Muscle of leg (tissue), 11 donors: ENCODE results near the gene ACOX3. TPM values are rescaled to one million over a fixed set of nuclear protein-coding genes. Genes with fewer than 3 reads are reported as not detected.
A peak's percentile ranks its signal among the peaks of the same experiment; 100 is the strongest.

Source experiments
- DNase-seq: peaks from one replicate; pipeline ENCODE4 v3.0.0; 2013
- H3K27ac ChIP-seq: one replicate; pipeline ENCODE4 v1.5.1; 2013; ENCODE audit warnings: mild to moderate bottlenecking, low read length, control low read depth
- H3K27me3 ChIP-seq: one replicate; pipeline ENCODE4 v1.6.1; 2013; ENCODE audit warnings: low read length; ENCODE audit not compliant: control insufficient read depth, insufficient read depth
- H3K36me3 ChIP-seq: one replicate; pipeline ENCODE4 v1.6.1; 2013; ENCODE audit warnings: low read length; ENCODE audit not compliant: control insufficient read depth, insufficient read depth
- H3K4me1 ChIP-seq: one replicate; pipeline ENCODE4 v1.6.1; 2013; ENCODE audit warnings: low read length; ENCODE audit not compliant: control insufficient read depth, insufficient read depth
- H3K4me3 ChIP-seq: one replicate; pipeline ENCODE4 v1.5.1; 2013; ENCODE audit warnings: low read length, control low read depth
- H3K9me3 ChIP-seq: replicated peaks from 2 replicates; pipeline ENCODE4 v1.6.1; 2013; ENCODE audit warnings: low read depth, low read length; ENCODE audit not compliant: control insufficient read depth
- WGBS: methylation state at CpG from one replicate; pipeline ENCODE4 v1.1.5; 2013; ENCODE audit warnings: missing lambda C conversion rate; ENCODE audit not compliant: insufficient coverage; 5-methylcytosine and 5-hydroxymethylcytosine counted together
- polyA plus RNA-seq, 8 donors: library from polyadenylated mRNA; unstranded; fragments of 120-200 nt; gene quantifications; one replicate each; pipeline versions ENCODE4 v1.2.1 to v1.2.3, GENCODE V29; 2013; ENCODE audit warnings: inconsistent platforms in 1 of 8, low replicate concordance in 1 of 8; ENCODE audit not compliant: insufficient read length in 8 of 8, insufficient read depth in 1 of 8
- total RNA-seq: library from RNA; stranded (reverse); fragments of 120-200 nt; gene quantifications from one replicate; pipeline ENCODE4 v1.2.4, GENCODE V29; 2013

ACOX3 gene
- total and polyA plus RNA-seq, 9 donors: 10.1 to 20.3 (median 15.8) TPM

DNA sequence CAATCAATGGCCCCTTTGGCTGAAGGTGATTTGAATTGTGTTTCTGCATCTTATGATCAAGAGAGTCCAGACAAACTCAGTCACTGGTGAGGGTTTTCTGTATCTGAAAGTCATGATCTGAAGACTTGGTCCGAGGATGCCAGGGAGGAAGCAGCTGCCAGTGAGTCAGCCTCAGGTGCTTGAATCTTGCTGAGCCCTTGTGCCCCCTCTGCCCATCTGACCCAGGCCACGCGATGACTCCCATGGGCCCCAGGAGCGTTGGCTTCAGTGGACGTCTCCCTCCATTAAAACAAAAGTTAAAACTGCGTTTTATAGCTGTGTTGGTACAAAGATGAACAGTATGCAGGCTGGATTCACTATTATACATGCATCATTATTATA is 109.0 kb downstream of the ACOX3 start:
- Histone ChIP-seq H3K36me3 (no peaks in the 10 kb centered on the region), H3K4me1 (peaks cover 22% of the 10 kb centered on the region), H3K4me3 (no peak overlapping the region), H3K9me3 (peaks cover 5% of the 10 kb centered on the region), H3K27me3 (peaks cover 2% of the 10 kb centered on the region), H3K27ac (no peak overlapping the region)
- WGBS: 88% methylated on average over 1 of the region's 6 CpGs
- no peak for DNase-seq

DNA sequence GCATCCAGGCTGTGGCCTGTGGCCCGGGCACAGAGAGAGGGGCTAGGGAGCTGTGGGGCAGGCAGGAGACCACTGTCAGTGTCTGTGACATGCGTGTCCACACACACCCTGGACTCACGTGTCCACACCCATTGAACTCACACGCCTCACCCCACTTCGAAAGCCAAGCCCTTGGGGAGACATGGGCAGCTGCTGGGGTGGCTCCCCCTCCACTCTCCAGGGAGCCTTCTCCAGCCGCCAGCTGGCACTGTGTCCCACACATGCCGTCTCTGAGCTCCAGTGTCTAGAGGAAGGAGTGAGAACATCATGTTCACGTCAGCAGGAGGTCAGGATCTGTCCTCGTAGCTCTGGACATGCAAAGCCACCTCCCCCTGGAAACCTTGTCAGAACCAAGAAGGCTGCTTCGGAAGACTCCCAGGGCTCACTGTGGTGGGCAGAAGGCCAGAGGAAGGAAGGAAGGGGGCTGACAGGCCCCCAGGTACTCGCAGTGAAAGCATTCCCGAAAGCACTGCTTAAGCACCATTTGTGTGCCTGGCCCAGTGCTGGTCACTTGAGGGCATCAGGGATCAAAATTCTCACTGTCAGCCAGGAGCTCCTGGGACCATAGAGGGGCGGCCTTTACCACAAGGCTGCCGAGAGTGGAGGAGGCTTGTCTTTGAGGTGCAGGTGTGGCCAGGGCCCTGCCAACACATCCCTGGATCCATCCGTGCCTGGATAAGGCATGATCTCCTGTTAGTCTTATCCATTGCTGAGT is 109.5 kb downstream of the ACOX3 start:
- Histone ChIP-seq H3K4me1 (peaks cover 22% of the 10 kb centered on the region), H3K9me3 (peaks cover 5% of the 10 kb centered on the region), H3K36me3 (no peaks in the 10 kb centered on the region), H3K4me3 (no peak overlapping the region), H3K27me3 (peaks cover 2% of the 10 kb centered on the region), H3K27ac (no peak overlapping the region)
- 43% methylated on average over 13 of the region's 15 CpGs for WGBS
- DNase-seq: peak; percentile 61

DNA sequence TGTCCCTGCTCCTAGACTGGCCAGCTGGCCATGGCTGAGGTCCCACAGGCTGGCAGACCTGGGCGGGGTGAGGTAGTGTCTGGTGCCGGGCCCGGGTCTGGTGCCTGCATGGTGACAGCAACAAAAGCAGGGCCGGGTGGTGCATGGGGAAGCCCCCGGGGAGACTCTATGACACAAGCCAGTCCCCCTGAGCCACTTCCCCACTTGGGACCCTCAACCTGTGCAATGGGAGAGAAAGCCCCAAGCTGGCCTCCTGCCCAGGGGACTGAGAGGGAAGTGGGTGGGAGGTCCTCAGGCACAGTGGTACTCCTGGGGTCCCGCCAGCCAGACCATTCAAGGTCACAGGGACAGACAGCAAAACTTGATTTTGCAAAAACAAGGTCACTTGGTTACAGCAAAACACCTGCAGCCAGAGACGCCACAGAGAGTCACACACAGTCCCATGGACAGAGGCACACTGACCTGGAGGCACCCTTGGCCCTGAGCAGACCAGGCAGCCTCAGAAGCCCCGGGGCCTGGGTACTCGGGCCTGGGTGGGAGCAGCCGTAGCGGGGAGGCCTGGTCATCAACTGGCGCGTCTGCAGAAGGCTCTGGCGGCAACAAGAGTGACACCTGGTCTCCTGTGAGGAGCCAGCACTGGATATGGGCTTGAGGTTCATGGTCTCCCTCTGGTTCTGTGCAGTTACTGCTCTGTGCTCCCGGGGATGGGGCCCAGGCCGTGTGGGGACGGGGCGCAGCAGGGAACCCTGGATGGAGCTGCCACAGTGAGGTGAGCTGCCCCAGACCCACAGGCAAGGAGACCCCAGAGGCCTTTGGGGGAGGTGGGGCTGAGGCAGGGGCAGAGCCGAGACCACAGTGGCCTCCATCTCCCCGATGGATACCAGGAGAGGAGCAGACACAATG is 110.4 kb downstream of the ACOX3 start:
- Histone ChIP-seq H3K4me1 (peaks cover 22% of the 10 kb centered on the region), H3K9me3 (peaks cover 5% of the 10 kb centered on the region), H3K27ac (no peak overlapping the region), H3K4me3 (no peak overlapping the region), H3K27me3 (peaks cover 2% of the 10 kb centered on the region), H3K36me3 (no peaks in the 10 kb centered on the region)
- no peak for DNase-seq
- WGBS: 75% methylated on average over 16 of the region's 20 CpGs

- H3K36me3 ChIP-seq: no peaks in the 10 kb centered on the region
- DNase-seq: no peak
- H3K4me3 ChIP-seq: no peak overlapping the region
- H3K4me1 ChIP-seq: peaks cover 22% of the 10 kb centered on the region
- 50% methylated on average over 2 of the region's 6 CpGs for WGBS
- no peak overlapping the region for H3K27ac ChIP-seq
- peaks cover 5% of the 10 kb centered on the region for H3K9me3 ChIP-seq
- H3K27me3 ChIP-seq: peaks cover 2% of the 10 kb centered on the region
Measured at GRCh38 chr4:8329560-8329858, 111.0 kb downstream of the ACOX3 start.

DNA sequence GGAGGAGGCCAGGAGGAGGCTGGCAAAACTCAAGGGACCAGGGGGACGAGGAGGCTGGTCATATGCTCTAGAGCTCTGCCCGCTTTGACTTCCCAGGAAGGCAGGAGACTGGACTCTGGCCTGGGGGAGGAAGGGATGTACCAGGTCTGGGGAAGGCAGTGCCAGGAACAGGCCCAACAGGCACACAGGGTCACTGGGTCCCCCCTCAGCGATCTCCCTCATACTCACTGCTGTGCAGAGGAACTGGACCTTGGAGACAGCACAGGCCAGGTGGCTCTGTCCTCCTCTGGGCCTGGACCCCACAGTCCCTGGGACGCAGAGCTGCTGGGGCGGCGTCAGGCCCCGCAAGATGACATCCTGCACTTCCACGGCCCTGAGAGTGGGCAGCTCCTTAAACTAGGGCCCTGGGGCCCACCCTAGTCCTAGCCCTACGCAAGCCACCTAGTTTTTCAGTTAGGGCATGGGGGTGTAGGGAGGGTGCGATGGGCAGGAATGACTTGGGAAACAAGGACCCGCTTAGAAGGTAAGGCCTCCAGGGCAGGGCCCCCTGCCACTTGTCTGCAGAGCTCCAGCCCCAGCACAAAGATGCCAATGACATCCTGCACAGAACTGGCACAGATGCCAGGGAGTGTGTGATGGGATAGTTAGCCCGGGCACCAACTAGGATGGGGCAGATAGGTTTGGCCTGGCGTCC is 111.5 kb downstream of the ACOX3 start:
- H3K36me3 ChIP-seq: no peaks in the 10 kb centered on the region
- peaks cover 25% of the 10 kb centered on the region for H3K4me1 ChIP-seq
- peaks cover 2% of the 10 kb centered on the region for H3K27me3 ChIP-seq
- H3K4me3 ChIP-seq: no peak overlapping the region
- H3K27ac ChIP-seq: no peak overlapping the region
- WGBS: 77% methylated on average over 10 of the region's 13 CpGs
- DNase-seq: no peak
- H3K9me3 ChIP-seq: peaks cover 8% of the 10 kb centered on the region

DNA sequence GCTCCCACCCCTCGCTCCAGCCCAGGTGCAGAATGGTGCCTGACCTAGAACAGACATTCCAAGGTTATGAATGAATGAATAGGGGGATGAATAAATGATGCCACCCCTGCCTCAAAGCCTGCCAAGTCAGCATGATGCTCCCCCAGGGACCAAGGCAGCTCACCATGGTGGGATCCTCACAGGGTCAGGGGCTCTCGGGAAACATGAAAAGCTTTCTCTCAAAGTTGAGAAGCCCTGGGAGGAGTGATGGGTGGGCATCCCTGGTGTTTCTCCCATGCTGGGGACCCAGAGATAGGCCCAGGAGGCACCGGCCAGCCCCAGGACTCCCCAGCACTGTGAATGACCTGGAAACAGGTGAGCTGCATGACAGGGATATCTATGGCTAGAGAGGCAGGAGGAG is 112.1 kb downstream of the ACOX3 start:
- no peak overlapping the region for H3K27ac ChIP-seq
- H3K36me3 ChIP-seq: no peaks in the 10 kb centered on the region
- no peak for DNase-seq
- H3K4me3 ChIP-seq: no peak overlapping the region
- 81% methylated on average over 2 of the region's 3 CpGs for WGBS
- peaks cover 2% of the 10 kb centered on the region for H3K27me3 ChIP-seq
- peaks cover 14% of the 10 kb centered on the region for H3K9me3 ChIP-seq
- peaks cover 25% of the 10 kb centered on the region for H3K4me1 ChIP-seq

DNA sequence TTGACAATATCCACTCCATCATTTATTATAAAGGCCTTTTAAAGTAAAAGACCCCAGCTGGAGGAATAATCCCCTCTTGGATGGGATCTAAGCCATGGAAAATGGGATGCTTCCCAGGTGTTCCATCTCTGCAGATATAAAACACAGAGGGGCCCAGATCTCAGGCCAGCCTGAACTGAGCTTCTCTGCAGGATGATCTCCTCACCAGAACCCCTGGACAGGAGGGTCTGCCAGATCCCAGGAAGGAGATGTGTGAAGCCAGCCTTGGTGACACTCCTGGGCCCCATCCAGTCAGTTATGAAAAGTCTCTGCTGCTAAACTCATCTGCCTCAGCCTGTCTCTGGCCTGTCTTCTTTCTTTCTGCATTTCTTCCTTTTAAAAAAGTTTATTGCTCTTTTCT is 114.3 kb downstream of the ACOX3 start:
- H3K36me3 ChIP-seq: no peaks in the 10 kb centered on the region
- H3K4me1 ChIP-seq: peaks cover 20% of the 10 kb centered on the region
- H3K27ac ChIP-seq: no peak overlapping the region
- peaks cover 14% of the 10 kb centered on the region for H3K9me3 ChIP-seq
- H3K27me3 ChIP-seq: peaks cover 2% of the 10 kb centered on the region
- peak; percentile 92 for DNase-seq
- no peak overlapping the region for H3K4me3 ChIP-seq

DNA sequence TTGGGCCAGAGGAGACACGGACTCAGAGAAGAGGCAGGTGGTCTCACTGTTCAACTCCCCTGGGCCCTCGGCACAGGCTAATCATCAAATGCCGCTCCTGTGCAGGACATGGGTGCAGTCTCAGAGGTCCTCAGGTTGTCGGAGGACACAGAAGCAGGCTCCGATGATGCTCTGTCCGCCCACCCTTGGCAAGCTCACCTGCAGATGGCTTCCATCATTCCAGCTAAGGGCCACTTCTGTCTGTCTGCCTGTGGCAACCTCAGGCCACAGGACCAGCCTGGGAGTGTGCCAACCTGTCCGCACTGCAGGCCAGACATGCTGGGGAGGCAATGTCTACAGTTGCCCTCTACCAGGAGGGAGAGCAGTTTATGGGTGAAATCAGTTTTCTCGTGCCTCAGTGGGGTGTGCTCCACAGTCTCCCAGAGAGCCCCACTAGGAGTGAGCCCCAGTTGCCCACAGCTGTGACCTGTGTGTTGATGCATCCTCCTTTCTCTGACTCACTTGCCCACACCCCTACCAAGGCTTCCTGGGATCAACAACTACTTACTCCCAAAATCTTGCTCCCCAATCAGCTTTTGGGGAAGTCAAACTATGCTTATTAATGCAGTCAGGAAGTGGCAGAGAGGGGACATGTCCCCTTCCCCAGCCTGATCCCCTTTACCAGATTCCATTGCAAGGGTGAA is 115.1 kb downstream of the ACOX3 start:
- H3K27me3 ChIP-seq: peaks cover 2% of the 10 kb centered on the region
- no peak for DNase-seq
- peak overlapping the region; percentile 53 for H3K27ac ChIP-seq
- no peak overlapping the region for H3K4me3 ChIP-seq
- peaks cover 14% of the 10 kb centered on the region for H3K9me3 ChIP-seq
- WGBS: 78% methylated on average over 7 of the region's 8 CpGs
- peaks cover 14% of the 10 kb centered on the region for H3K4me1 ChIP-seq
- H3K36me3 ChIP-seq: no peaks in the 10 kb centered on the region

- Histone ChIP-seq H3K4me3 (no peak overlapping the region), H3K36me3 (no peaks in the 10 kb centered on the region), H3K9me3 (peaks cover 14% of the 10 kb centered on the region), H3K27me3 (peaks cover 2% of the 10 kb centered on the region), H3K4me1 (peaks cover 14% of the 10 kb centered on the region), H3K27ac (no peak overlapping the region)
- WGBS: 72% methylated on average over 6 of the region's 6 CpGs
- DNase-seq: peak; percentile 65
Measured at GRCh38 chr4:8324640-8325239, 115.8 kb downstream of the ACOX3 start.
